Activated T-helper 2 cell treated with anti-CD3 and anti-CD28 coated beads, Interferon-gamma antibody, Interleukin-2, Interleukin-4, amounts not matched to agents 10 μg/mL and 5 μg/mL and 100 μg/mL, durations not matched to agents 14 hours and 24 hours and 36 hours (primary cell): ENCODE results near the gene STX17. TPM values are rescaled to one million over a fixed set of nuclear protein-coding genes. Genes with fewer than 3 reads are reported as not detected.
"Not testable (repeated sequence)": the region's sequence is repeated elsewhere in the genome, so short reads cannot be mapped to it uniquely, and the experiment has no call there.

Experiments
- DNase-seq: peaks from one replicate; pipeline ENCODE4 v3.0.0; 2021; ENCODE audit warnings: low spot score
- H3K27ac Mint-ChIP-seq: one replicate; pipeline ENCODE4 v1.8.0; 2021; ENCODE audit warnings: mixed read lengths
- H3K27me3 Mint-ChIP-seq: one replicate; pipeline ENCODE4 v1.8.0; 2021; ENCODE audit warnings: low read depth, mixed read lengths
- H3K36me3 Mint-ChIP-seq: one replicate; pipeline ENCODE4 v1.8.0; 2021; ENCODE audit warnings: low read depth, mixed read lengths
- H3K4me1 Mint-ChIP-seq: one replicate; pipeline ENCODE4 v1.8.0; 2021; ENCODE audit warnings: low read depth, mixed read lengths
- H3K4me3 Mint-ChIP-seq: one replicate; pipeline ENCODE4 v1.8.0; 2021; ENCODE audit warnings: low read depth, mild to moderate bottlenecking, moderate library complexity, mixed read lengths
- H3K9me3 Mint-ChIP-seq: one replicate; pipeline ENCODE4 v1.8.0; 2021; ENCODE audit warnings: mixed read lengths
- intact Hi-C: fragments of 100-400 bp; cut with micrococcal nuclease; formaldehyde crosslinking; loops from one replicate; pipeline ENCODE4 v1.15.1; 2023
- total RNA-seq: library from RNA; stranded (reverse); gene quantifications from 2 replicates; pipeline ENCODE4 v1.2.3, GENCODE V29; 2022

STX17 gene
- 27.6 and 27.9 TPM in 2 replicates for total RNA-seq

GRCh38 chr9:99906403-99907207, at the start of gene STX17:
Gene STX17 (plus strand): TSS chr9:99906654. CDS start chr9:99915240, 8,586 bp downstream.
- intact Hi-C loops: loop anchor here (2.0 kb wide), 3 partner anchors 24 to 86 kb away; partner anchors contain the start of gene NR4A3
- DNase-seq: peak; percentile 76
- H3K4me1 Mint-ChIP-seq: peaks cover 28% of the 10 kb centered on the region
- no peaks in the 10 kb centered on the region for H3K9me3 Mint-ChIP-seq
- peak within 1 kb of the TSS; percentile 90 for H3K27ac Mint-ChIP-seq
- H3K27me3 Mint-ChIP-seq: peaks cover 17% of the 10 kb centered on the region
- peaks cover 12% of the 10 kb centered on the region for H3K36me3 Mint-ChIP-seq
- peak within 1 kb of the TSS; percentile 94 for H3K4me3 Mint-ChIP-seq

GRCh38 chr9:99857576-99857975, 48.9 kb upstream of the STX17 start:
- Mint-ChIP-seq H3K4me1 (peaks cover 18% of the 10 kb centered on the region), H3K36me3 (peaks cover 81% of the 10 kb centered on the region)
- H3K9me3 Mint-ChIP-seq, DNase-seq, H3K4me3 Mint-ChIP-seq, H3K27me3 Mint-ChIP-seq, H3K27ac Mint-ChIP-seq, intact Hi-C loops: not testable (repeated sequence)

- H3K9me3 Mint-ChIP-seq: peaks cover under 1% of the 10 kb centered on the region
- no peak overlapping the region for H3K27ac Mint-ChIP-seq
- peaks cover 81% of the 10 kb centered on the region for H3K36me3 Mint-ChIP-seq
- no peaks in the 10 kb centered on the region for H3K27me3 Mint-ChIP-seq
- intact Hi-C loops: no loop called here
- peaks cover 14% of the 10 kb centered on the region for H3K4me1 Mint-ChIP-seq
- no peak overlapping the region for H3K4me3 Mint-ChIP-seq
- no peak for DNase-seq
Measured at GRCh38 chr9:99858087-99858486, 48.4 kb upstream of the STX17 start.

GRCh38 chr9:99859243-99859980, 47.0 kb upstream of the STX17 start:
- Mint-ChIP-seq H3K36me3 (peaks cover 93% of the 10 kb centered on the region), H3K9me3 (no peaks in the 10 kb centered on the region), H3K4me1 (peaks cover 20% of the 10 kb centered on the region), H3K27me3 (no peaks in the 10 kb centered on the region), H3K4me3 (no peak overlapping the region), H3K27ac (no peak overlapping the region)
- intact Hi-C loops: no loop called here
- DNase-seq: no peak

GRCh38 chr9:99860266-99860665, 46.2 kb upstream of the STX17 start:
- peaks cover 18% of the 10 kb centered on the region for H3K4me1 Mint-ChIP-seq

GRCh38 chr9:99863955-99864354, 42.5 kb upstream of the STX17 start:
- intact Hi-C loops: no loop called here
- H3K9me3 Mint-ChIP-seq: no peaks in the 10 kb centered on the region
- no peaks in the 10 kb centered on the region for H3K27me3 Mint-ChIP-seq
- peaks cover 35% of the 10 kb centered on the region for H3K4me1 Mint-ChIP-seq
- no peak overlapping the region for H3K4me3 Mint-ChIP-seq
- no peak overlapping the region for H3K27ac Mint-ChIP-seq
- DNase-seq: no peak
- H3K36me3 Mint-ChIP-seq: peaks cover 92% of the 10 kb centered on the region

More at GRCh38 chr9:99860266-99860665, 46.2 kb upstream of the STX17 start:
- Mint-ChIP-seq H3K36me3 (peaks cover 94% of the 10 kb centered on the region), H3K27ac (no peak overlapping the region), H3K4me3 (no peak overlapping the region), H3K9me3 (no peaks in the 10 kb centered on the region), H3K27me3 (no peaks in the 10 kb centered on the region)
- intact Hi-C loops: no loop called here
- DNase-seq: no peak

- Mint-ChIP-seq H3K27ac (no peak overlapping the region), H3K4me3 (no peak overlapping the region), H3K4me1 (peaks cover 43% of the 10 kb centered on the region), H3K27me3 (no peaks in the 10 kb centered on the region), H3K9me3 (no peaks in the 10 kb centered on the region), H3K36me3 (peaks cover 77% of the 10 kb centered on the region)
- intact Hi-C loops: loop anchor here (2.0 to 5.0 kb wide), 2 partner anchors 16 to 91 kb away; no protein-coding TSS in a partner anchor
- DNase-seq: no peak
Measured at GRCh38 chr9:99866398-99866797, 40.1 kb upstream of the STX17 start.

- Mint-ChIP-seq H3K9me3 (no peaks in the 10 kb centered on the region), H3K4me1 (peaks cover 43% of the 10 kb centered on the region), H3K27me3 (no peaks in the 10 kb centered on the region), H3K27ac (peak overlapping the region; percentile 54), H3K4me3 (no peak overlapping the region), H3K36me3 (peaks cover 66% of the 10 kb centered on the region)
- intact Hi-C loops: loop anchor here (2.0 to 5.0 kb wide), 2 partner anchors 17 to 90 kb away; no protein-coding TSS in a partner anchor
- no peak for DNase-seq
Measured at GRCh38 chr9:99867536-99867935, 38.9 kb upstream of the STX17 start.

- intact Hi-C loops: loop anchor here (2.0 to 5.0 kb wide), 2 partner anchors 17 to 89 kb away; no protein-coding TSS in a partner anchor
- no peaks in the 10 kb centered on the region for H3K27me3 Mint-ChIP-seq
- no peak overlapping the region for H3K27ac Mint-ChIP-seq
- no peak overlapping the region for H3K4me3 Mint-ChIP-seq
- DNase-seq: no peak
- H3K4me1 Mint-ChIP-seq: peaks cover 46% of the 10 kb centered on the region
- peaks cover 61% of the 10 kb centered on the region for H3K36me3 Mint-ChIP-seq
- no peaks in the 10 kb centered on the region for H3K9me3 Mint-ChIP-seq
Measured at GRCh38 chr9:99867968-99868367, 38.5 kb upstream of the STX17 start.

- no peaks in the 10 kb centered on the region for H3K9me3 Mint-ChIP-seq
- no peaks in the 10 kb centered on the region for H3K27me3 Mint-ChIP-seq
- intact Hi-C loops: loop anchor here (5.0 kb wide), 1 partner anchor 88 kb away; no protein-coding TSS in a partner anchor
- peak overlapping the region; percentile 51 for H3K27ac Mint-ChIP-seq
- H3K4me1 Mint-ChIP-seq: peaks cover 51% of the 10 kb centered on the region
- DNase-seq: no peak
- peaks cover 52% of the 10 kb centered on the region for H3K36me3 Mint-ChIP-seq
- H3K4me3 Mint-ChIP-seq: peak overlapping the region; percentile 11
Measured at GRCh38 chr9:99868845-99869244, 37.6 kb upstream of the STX17 start.

- peaks cover 44% of the 10 kb centered on the region for H3K36me3 Mint-ChIP-seq
- no peak overlapping the region for H3K4me3 Mint-ChIP-seq
- no peaks in the 10 kb centered on the region for H3K27me3 Mint-ChIP-seq
- H3K9me3 Mint-ChIP-seq: no peaks in the 10 kb centered on the region
- no peak for DNase-seq
- H3K4me1 Mint-ChIP-seq: peaks cover 52% of the 10 kb centered on the region
- no peak overlapping the region for H3K27ac Mint-ChIP-seq
- intact Hi-C loops: loop anchor here (5.0 kb wide), 1 partner anchor 48 kb away; the partner anchor contains the start of gene NR4A3
Measured at GRCh38 chr9:99870126-99870525, 36.3 kb upstream of the STX17 start.

GRCh38 chr9:99873531-99873930, 32.9 kb upstream of the STX17 start:
- H3K4me3 Mint-ChIP-seq: no peak overlapping the region

More at GRCh38 chr9:99873531-99873930, 32.9 kb upstream of the STX17 start:
- Mint-ChIP-seq H3K4me1 (peaks cover 32% of the 10 kb centered on the region), H3K27ac (peak overlapping the region; percentile 76), H3K36me3 (peaks cover 15% of the 10 kb centered on the region), H3K9me3 (peaks cover 4% of the 10 kb centered on the region), H3K27me3 (peaks cover 2% of the 10 kb centered on the region)
- intact Hi-C loops: loop anchor here (5.0 kb wide), 1 partner anchor 51 kb away; the partner anchor contains the start of gene NR4A3
- DNase-seq: no peak
